GM12878 (cell line): Measurements from ENCODE around the gene MRPS18A. TPM values are rescaled to one million over a fixed set of nuclear protein-coding genes. Genes with fewer than 3 reads are reported as not detected.

ENCODE experiments used
- CBX5 ChIP-seq: sonication (generic); IDR thresholded peaks from 2 replicates; pipeline ENCODE4 v1.6.1; 2016; ENCODE audit warnings: low read depth, moderate library complexity, mild to moderate bottlenecking, inconsistent platforms
- HDAC2 ChIP-seq: fragments of 200-600 bp; sonication (generic); IDR thresholded peaks from 2 replicates; pipeline ENCODE4 v1.6.1; 2017
- IRF4 ChIP-seq: IDR thresholded peaks from 2 replicates; pipeline ENCODE4 v1.6.1; 2011; ENCODE audit warnings: low read depth, low read length
- MYC ChIP-seq: IDR thresholded peaks from 2 replicates; pipeline ENCODE4 v1.6.1; 2011; ENCODE audit warnings: mild to moderate bottlenecking, low read length, moderate library complexity, inconsistent platforms; ENCODE audit not compliant: insufficient read depth, insufficient replicate concordance, insufficient read length, severe bottlenecking
- NBN ChIP-seq: fragments of 450-650 bp; IDR thresholded peaks from 2 replicates; pipeline ENCODE4 v1.6.1; 2016
- NFYA ChIP-seq: IDR thresholded peaks from 2 replicates; pipeline ENCODE4 v1.6.1; 2011; ENCODE audit warnings: low read depth, mild to moderate bottlenecking, low read length, improper control_type of control experiment, borderline replicate concordance
- NR2C1 ChIP-seq: fragments of 450-650 bp; IDR thresholded peaks from 2 replicates; pipeline ENCODE4 v1.6.1; 2017; ENCODE audit warnings: antibody characterized with exemption, mild to moderate bottlenecking, moderate library complexity
- PAX5 ChIP-seq: IDR thresholded peaks from 2 replicates; pipeline ENCODE4 v1.6.1; 2011; ENCODE audit warnings: low read depth, low read length, borderline replicate concordance
- PAX8 ChIP-seq: fragments of 450-650 bp; IDR thresholded peaks from 2 replicates; pipeline ENCODE4 v1.6.1; 2017; ENCODE audit warnings: mild to moderate bottlenecking, moderate library complexity
- POLR2AphosphoS2 ChIP-seq: IDR thresholded peaks from 2 replicates; pipeline ENCODE4 v1.6.1; 2011; ENCODE audit warnings: low read depth, mild to moderate bottlenecking, low read length, improper control_type of control experiment, moderate library complexity
- POLR2AphosphoS5 ChIP-seq: IDR thresholded peaks from 2 replicates; pipeline ENCODE4 v1.6.1; 2011; ENCODE audit warnings: mild to moderate bottlenecking, low read length, inconsistent platforms
- RAD21 ChIP-seq: IDR thresholded peaks from 2 replicates; pipeline ENCODE4 v1.6.1; 2011; ENCODE audit warnings: mild to moderate bottlenecking, low read depth, low read length, moderate library complexity; ENCODE audit not compliant: insufficient read depth
- RCOR1 ChIP-seq: conservative IDR thresholded peaks from 2 replicates; pipeline ENCODE4 v1.6.1; 2012; ENCODE audit warnings: low read depth, low read length, improper control_type of control experiment
- RUNX3 ChIP-seq: IDR thresholded peaks from 2 replicates; pipeline ENCODE4 v1.6.1; 2012; ENCODE audit warnings: low read length, inconsistent platforms
- SMARCA5 ChIP-seq: fragments of 450-650 bp; IDR thresholded peaks from 2 replicates; pipeline ENCODE4 v1.6.1; 2017; ENCODE audit warnings: mild to moderate bottlenecking
- SREBF1 ChIP-seq: IDR thresholded peaks from 2 replicates; pipeline ENCODE4 v1.6.1; 2012; ENCODE audit warnings: mild to moderate bottlenecking, low read length
- TARDBP ChIP-seq: IDR thresholded peaks from 2 replicates; pipeline ENCODE4 v1.6.1; 2016; ENCODE audit warnings: borderline replicate concordance
- TCF12 ChIP-seq: IDR thresholded peaks from 2 replicates; pipeline ENCODE4 v1.6.1; 2011; ENCODE audit warnings: low read depth, mild to moderate bottlenecking, low read length
- ZNF207 ChIP-seq: fragments of 450-650 bp; IDR thresholded peaks from 2 replicates; pipeline ENCODE4 v1.6.1; 2014; ENCODE audit warnings: antibody characterized with exemption, mild to moderate bottlenecking, borderline replicate concordance
- ZZZ3 ChIP-seq: IDR thresholded peaks from 2 replicates; pipeline ENCODE4 v1.6.1; 2011; ENCODE audit warnings: low read depth; ENCODE audit not compliant: control insufficient read depth, insufficient read length
- polyA plus RNA-seq, 11 experiments: library from polyadenylated mRNA; depleted of rRNA in 4 of 11; unstranded in 6 of 11; stranded (reverse) in 5 of 11; fragments of >200 nt; fragmentation: Nextera tagmentation in 4 of 11; fragmentation: Illumina TruSeq in 1 of 11; extraction: Ambion mirVana in 4 of 11; extraction: Trizol in 1 of 11; gene quantifications; 1 replicate in 1 of 11; 2 replicates in 10 of 11; pipeline versions ENCODE4 v1.2.1 to v1.2.3, GENCODE V29; 2011 to 2016; ENCODE audit warnings: inconsistent platforms in 2 of 11, missing spikeins in 2 of 11, low read depth in 1 of 11
- total RNA-seq, 4 experiments: library from RNA; depleted of rRNA in 3 of 4; stranded (reverse); fragments of >200 nt in 3 of 4; fragmentation: Illumina TruSeq in 1 of 4; extraction: Trizol in 1 of 4; gene quantifications; 2 replicates each; pipeline versions ENCODE4 v1.2.1 to v1.2.3, GENCODE V29; 2013 to 2021
- TF ChIP-seq, protein P1 (sequence below): fragments of 450-650 bp; IDR thresholded peaks from 2 replicates; pipeline ENCODE4 v1.6.1; 2017; ENCODE audit warnings: mild to moderate bottlenecking, moderate library complexity
- TF ChIP-seq, protein P2 (sequence below): IDR thresholded peaks from 2 replicates; pipeline ENCODE4 v1.6.1; 2012; ENCODE audit warnings: low read depth, low read length, improper control_type of control experiment
- TF ChIP-seq, protein P3 (sequence below): IDR thresholded peaks from 2 replicates; pipeline ENCODE4 v1.6.1; 2011; ENCODE audit warnings: borderline replicate concordance, low read depth, mild to moderate bottlenecking, moderate library complexity, mixed read lengths, low read length; ENCODE audit not compliant: insufficient read depth; ENCODE audit errors: extremely low read length
- TF ChIP-seq, protein P4 (sequence below): fragments of 450-650 bp; IDR thresholded peaks from 2 replicates; pipeline ENCODE4 v1.6.1; 2014; ENCODE audit warnings: mild to moderate bottlenecking

Gene MRPS18A
- total and polyA plus RNA-seq, 10 of the 15 experiments (the other 5 are each of a cell fraction or from before 2014, with no cell fraction given), result 66.3 to 158 (median 98.7) TPM

DNA sequence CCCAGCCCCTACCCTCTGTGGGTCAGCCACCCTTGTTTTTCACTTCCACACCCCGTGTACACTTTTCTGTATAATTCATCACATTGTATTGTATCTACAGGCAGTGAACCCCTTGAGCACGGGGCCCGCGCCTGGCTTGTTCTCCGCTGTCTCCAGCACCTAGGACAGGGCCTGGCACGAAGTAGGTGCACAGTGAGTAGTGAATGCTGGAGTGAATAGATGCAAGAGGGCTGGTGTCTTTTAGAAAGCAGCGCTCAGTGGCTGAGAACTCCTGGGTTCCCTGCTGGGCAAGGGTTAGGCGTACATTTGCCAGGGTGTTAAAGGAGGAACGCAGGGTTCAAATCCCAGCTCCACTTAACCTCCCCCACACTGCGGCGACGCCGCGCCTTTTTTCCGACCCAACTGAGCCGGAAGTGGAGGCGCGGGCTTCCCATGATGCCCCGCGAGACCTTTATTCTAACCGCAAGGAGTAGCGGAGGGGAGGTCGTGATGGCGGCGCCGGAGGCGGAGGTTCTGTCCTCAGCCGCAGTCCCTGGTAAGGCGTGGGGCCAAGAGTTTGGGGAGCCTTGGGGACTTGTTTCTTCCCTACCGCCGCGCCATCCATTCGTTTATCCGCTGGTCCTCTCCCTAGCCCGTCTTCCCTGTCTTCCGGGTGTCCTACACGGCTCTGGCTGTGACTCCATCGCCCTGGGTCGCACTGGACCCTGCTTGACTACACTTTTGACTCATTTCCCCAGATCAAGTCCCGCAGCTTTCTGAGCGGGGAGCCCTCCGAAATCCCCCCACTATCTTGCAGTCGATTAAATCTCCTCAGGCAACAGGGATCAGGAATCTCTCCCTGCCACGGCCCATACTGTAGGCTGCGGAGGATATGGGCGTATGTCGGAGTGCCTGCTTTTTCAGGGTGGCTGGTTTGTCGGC lies 51.9 kb downstream of the MRPS18A start, which contains the start of gene MAD2L1BP (continued):
- TF ChIP-seq, protein P1, sequence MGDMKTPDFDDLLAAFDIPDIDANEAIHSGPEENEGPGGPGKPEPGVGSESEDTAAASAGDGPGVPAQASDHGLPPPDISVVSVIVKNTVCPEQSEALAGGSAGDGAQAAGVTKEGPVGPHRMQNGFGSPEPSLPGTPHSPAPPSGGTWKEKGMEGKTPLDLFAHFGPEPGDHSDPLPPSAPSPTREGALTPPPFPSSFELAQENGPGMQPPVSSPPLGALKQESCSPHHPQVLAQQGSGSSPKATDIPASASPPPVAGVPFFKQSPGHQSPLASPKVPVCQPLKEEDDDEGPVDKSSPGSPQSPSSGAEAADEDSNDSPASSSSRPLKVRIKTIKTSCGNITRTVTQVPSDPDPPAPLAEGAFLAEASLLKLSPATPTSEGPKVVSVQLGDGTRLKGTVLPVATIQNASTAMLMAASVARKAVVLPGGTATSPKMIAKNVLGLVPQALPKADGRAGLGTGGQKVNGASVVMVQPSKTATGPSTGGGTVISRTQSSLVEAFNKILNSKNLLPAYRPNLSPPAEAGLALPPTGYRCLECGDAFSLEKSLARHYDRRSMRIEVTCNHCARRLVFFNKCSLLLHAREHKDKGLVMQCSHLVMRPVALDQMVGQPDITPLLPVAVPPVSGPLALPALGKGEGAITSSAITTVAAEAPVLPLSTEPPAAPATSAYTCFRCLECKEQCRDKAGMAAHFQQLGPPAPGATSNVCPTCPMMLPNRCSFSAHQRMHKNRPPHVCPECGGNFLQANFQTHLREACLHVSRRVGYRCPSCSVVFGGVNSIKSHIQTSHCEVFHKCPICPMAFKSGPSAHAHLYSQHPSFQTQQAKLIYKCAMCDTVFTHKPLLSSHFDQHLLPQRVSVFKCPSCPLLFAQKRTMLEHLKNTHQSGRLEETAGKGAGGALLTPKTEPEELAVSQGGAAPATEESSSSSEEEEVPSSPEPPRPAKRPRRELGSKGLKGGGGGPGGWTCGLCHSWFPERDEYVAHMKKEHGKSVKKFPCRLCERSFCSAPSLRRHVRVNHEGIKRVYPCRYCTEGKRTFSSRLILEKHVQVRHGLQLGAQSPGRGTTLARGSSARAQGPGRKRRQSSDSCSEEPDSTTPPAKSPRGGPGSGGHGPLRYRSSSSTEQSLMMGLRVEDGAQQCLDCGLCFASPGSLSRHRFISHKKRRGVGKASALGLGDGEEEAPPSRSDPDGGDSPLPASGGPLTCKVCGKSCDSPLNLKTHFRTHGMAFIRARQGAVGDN, result peak; percentile 92
- TF ChIP-seq CBX5 (no peak), TARDBP (no peak), RUNX3 (peak; percentile 98), MYC (no peak), RCOR1 (peak; percentile 25; the same call in 1 of the 2 replicates), SREBF1 (no peak), NBN (peak; percentile 89; the same call in 1 of the 2 replicates), ZNF207 (no peak), PAX5 (0 out of 2 replicates have a peak, but pooled peaks have one; percentile 18), TCF12 (peak; percentile 52; the same call in 1 of the 2 replicates), PAX8 (no peak), NFYA (no peak), ZZZ3 (no peak), POLR2AphosphoS2 (peak; percentile 73; the same call in 1 of the 2 replicates), SMARCA5 (peak; percentile 83; the same call in 1 of the 2 replicates), RAD21 (no peak), IRF4 (peak; percentile 21; the same call in 1 of the 2 replicates), POLR2AphosphoS5 (peak; percentile 94), HDAC2 (no peak), NR2C1 (peak; percentile 71)
- TF ChIP-seq, protein P2, sequence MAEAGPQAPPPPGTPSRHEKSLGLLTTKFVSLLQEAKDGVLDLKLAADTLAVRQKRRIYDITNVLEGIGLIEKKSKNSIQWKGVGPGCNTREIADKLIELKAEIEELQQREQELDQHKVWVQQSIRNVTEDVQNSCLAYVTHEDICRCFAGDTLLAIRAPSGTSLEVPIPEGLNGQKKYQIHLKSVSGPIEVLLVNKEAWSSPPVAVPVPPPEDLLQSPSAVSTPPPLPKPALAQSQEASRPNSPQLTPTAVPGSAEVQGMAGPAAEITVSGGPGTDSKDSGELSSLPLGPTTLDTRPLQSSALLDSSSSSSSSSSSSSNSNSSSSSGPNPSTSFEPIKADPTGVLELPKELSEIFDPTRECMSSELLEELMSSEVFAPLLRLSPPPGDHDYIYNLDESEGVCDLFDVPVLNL, result no peak
- TF ChIP-seq, protein P3, sequence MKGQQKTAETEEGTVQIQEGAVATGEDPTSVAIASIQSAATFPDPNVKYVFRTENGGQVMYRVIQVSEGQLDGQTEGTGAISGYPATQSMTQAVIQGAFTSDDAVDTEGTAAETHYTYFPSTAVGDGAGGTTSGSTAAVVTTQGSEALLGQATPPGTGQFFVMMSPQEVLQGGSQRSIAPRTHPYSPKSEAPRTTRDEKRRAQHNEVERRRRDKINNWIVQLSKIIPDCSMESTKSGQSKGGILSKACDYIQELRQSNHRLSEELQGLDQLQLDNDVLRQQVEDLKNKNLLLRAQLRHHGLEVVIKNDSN, result no peak
- TF ChIP-seq, protein P4, sequence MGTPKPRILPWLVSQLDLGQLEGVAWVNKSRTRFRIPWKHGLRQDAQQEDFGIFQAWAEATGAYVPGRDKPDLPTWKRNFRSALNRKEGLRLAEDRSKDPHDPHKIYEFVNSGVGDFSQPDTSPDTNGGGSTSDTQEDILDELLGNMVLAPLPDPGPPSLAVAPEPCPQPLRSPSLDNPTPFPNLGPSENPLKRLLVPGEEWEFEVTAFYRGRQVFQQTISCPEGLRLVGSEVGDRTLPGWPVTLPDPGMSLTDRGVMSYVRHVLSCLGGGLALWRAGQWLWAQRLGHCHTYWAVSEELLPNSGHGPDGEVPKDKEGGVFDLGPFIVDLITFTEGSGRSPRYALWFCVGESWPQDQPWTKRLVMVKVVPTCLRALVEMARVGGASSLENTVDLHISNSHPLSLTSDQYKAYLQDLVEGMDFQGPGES, result no peak
